Liver (tissue), 9 donors: ENCODE results near the gene AKT3. TPM values are rescaled to one million over a fixed set of nuclear protein-coding genes. Genes with fewer than 3 reads are reported as not detected.

Experiments used
- DNase-seq: peaks from one replicate; pipeline ENCODE4 v3.0.0-alpha.2; 2017; ENCODE audit warnings: low spot score
- H3K27ac ChIP-seq, 2 donors: one replicate each; pipeline ENCODE4 v1.7.0; 2013; ENCODE audit warnings: inconsistent platforms in 2 of 2, low read length in 2 of 2, control low read depth in 1 of 2, low read depth in 1 of 2, mild to moderate bottlenecking in 1 of 2
- H3K27me3 ChIP-seq, 4 donors: one replicate each; pipeline versions ENCODE4 v1.6.1 to v1.7.0; 2013; ENCODE audit warnings: low read length in 3 of 4, inconsistent platforms in 1 of 4, mild to moderate bottlenecking in 1 of 4, moderate library complexity in 1 of 4; ENCODE audit not compliant: control insufficient read depth in 4 of 4, insufficient read depth in 4 of 4
- H3K36me3 ChIP-seq, 4 donors: one replicate each; pipeline versions ENCODE4 v1.6.1 to v1.7.0; 2013; ENCODE audit warnings: low read length in 3 of 4, mild to moderate bottlenecking in 3 of 4, low read depth in 1 of 4, moderate library complexity in 1 of 4; ENCODE audit not compliant: control insufficient read depth in 4 of 4, insufficient read depth in 3 of 4
- H3K4me1 ChIP-seq, 4 donors: one replicate each; pipeline versions ENCODE4 v1.6.1 to v1.7.0; 2013; ENCODE audit warnings: low read length in 3 of 4, mild to moderate bottlenecking in 3 of 4, moderate library complexity in 1 of 4; ENCODE audit not compliant: control insufficient read depth in 4 of 4, insufficient read depth in 4 of 4
- H3K4me3 ChIP-seq, 3 donors: one replicate each; pipeline versions ENCODE4 v1.6.1 to v1.7.0; 2013; ENCODE audit warnings: low read length in 3 of 3, control low read depth in 1 of 3, low read depth in 1 of 3, mild to moderate bottlenecking in 1 of 3
- H3K9ac ChIP-seq, 2 donors: one replicate each; pipeline ENCODE4 v1.7.0; 2013; ENCODE audit warnings: low read length in 2 of 2, mild to moderate bottlenecking in 2 of 2, moderate library complexity in 2 of 2, control low read depth in 1 of 2, low read depth in 1 of 2
- H3K9me3 ChIP-seq, 4 donors: one replicate each; pipeline versions ENCODE4 v1.6.1 to v1.7.0; 2013; ENCODE audit warnings: low read length in 3 of 4; ENCODE audit not compliant: control insufficient read depth in 4 of 4
- ATF3 ChIP-seq: IDR thresholded peaks from 2 replicates; pipeline ENCODE4 v1.6.1; 2016; ENCODE audit warnings: antibody characterized with exemption
- CTCF ChIP-seq: fragments of 150-350 bp; IDR thresholded peaks from 2 replicates; pipeline ENCODE4 v1.5.1; 2017; ENCODE audit warnings: improper control_type of control experiment, low read depth, low read length; ENCODE audit not compliant: missing input control
- EGR1 ChIP-seq, 2 donors: IDR thresholded peaks; 2 replicates each; pipeline ENCODE4 v1.6.1; 2016 to 2018; ENCODE audit warnings: antibody characterized with exemption in 2 of 2, low read depth in 2 of 2
- FOXA1 ChIP-seq: IDR thresholded peaks from 2 replicates; pipeline ENCODE4 v1.6.1; 2016; ENCODE audit warnings: antibody characterized with exemption
- FOXA2 ChIP-seq: IDR thresholded peaks from 2 replicates; pipeline ENCODE4 v1.6.1; 2016; ENCODE audit warnings: antibody characterized with exemption
- GABPA ChIP-seq, 2 donors: IDR thresholded peaks in 1 of 2; conservative IDR thresholded peaks in 1 of 2; 2 replicates each; pipeline ENCODE4 v1.6.1; 2016; ENCODE audit warnings: antibody characterized with exemption in 2 of 2, mild to moderate bottlenecking in 1 of 2, moderate library complexity in 1 of 2
- HNF4A ChIP-seq, 2 donors: conservative IDR thresholded peaks; 2 replicates each; pipeline ENCODE4 v1.6.1; 2016; ENCODE audit warnings: antibody characterized with exemption in 2 of 2, mild to moderate bottlenecking in 2 of 2
- HNF4G ChIP-seq: IDR thresholded peaks from 2 replicates; pipeline ENCODE4 v1.6.1; 2016; ENCODE audit warnings: antibody characterized with exemption
- JUND ChIP-seq, 2 donors: IDR thresholded peaks; 2 replicates each; pipeline ENCODE4 v1.6.1; 2016; ENCODE audit warnings: antibody characterized with exemption in 2 of 2
- MAX ChIP-seq: IDR thresholded peaks from 2 replicates; pipeline ENCODE4 v1.6.1; 2016; ENCODE audit warnings: antibody characterized with exemption
- NR2F2 ChIP-seq: IDR thresholded peaks from 2 replicates; pipeline ENCODE4 v1.6.1; 2016; ENCODE audit warnings: antibody characterized with exemption
- RAD21 ChIP-seq, 2 donors: IDR thresholded peaks; 2 replicates each; pipeline ENCODE4 v1.6.1; 2016; ENCODE audit warnings: antibody characterized with exemption in 2 of 2, mild to moderate bottlenecking in 2 of 2
- REST ChIP-seq: IDR thresholded peaks from 2 replicates; pipeline ENCODE4 v1.6.1; 2016; ENCODE audit warnings: antibody characterized with exemption, mild to moderate bottlenecking
- RXRA ChIP-seq, 2 donors: IDR thresholded peaks; 2 replicates each; pipeline ENCODE4 v1.6.1; 2017 to 2018; ENCODE audit warnings: antibody characterized with exemption in 2 of 2, mild to moderate bottlenecking in 1 of 2
- SP1 ChIP-seq: IDR thresholded peaks from 2 replicates; pipeline ENCODE4 v1.6.1; 2018; ENCODE audit warnings: antibody characterized with exemption, mild to moderate bottlenecking
- TAF1 ChIP-seq: conservative IDR thresholded peaks from 2 replicates; pipeline ENCODE4 v1.6.1; 2016; ENCODE audit warnings: antibody characterized with exemption, mild to moderate bottlenecking
- YY1 ChIP-seq: IDR thresholded peaks from 2 replicates; pipeline ENCODE4 v1.6.1; 2016; ENCODE audit warnings: antibody characterized with exemption, mild to moderate bottlenecking
- ZBTB33 ChIP-seq: IDR thresholded peaks from 2 replicates; pipeline ENCODE4 v1.6.1; 2016; ENCODE audit warnings: antibody characterized with exemption
- WGBS: extraction: QIAGEN DNeasy Blood & Tissue Kit; methylation state at CpG from one replicate; pipeline ENCODE4 v1.1.7; 2013; 5-methylcytosine and 5-hydroxymethylcytosine counted together
- polyA plus RNA-seq, 2 donors: library from polyadenylated mRNA; stranded (reverse) in 1 of 2; unstranded in 1 of 2; fragments of 200-250 nt in 1 of 2; fragments of >200 nt in 1 of 2; fragmentation: Nextera tagmentation in 1 of 2; extraction: Ambion mirVana in 1 of 2; gene quantifications; one replicate each; pipeline versions ENCODE4 v1.2.1 to v1.2.3, GENCODE V29; 2013 to 2015
- total RNA-seq, 2 donors: library from RNA; depleted of rRNA; stranded (reverse); fragments of >200 nt; gene quantifications; one replicate each; pipeline ENCODE4 v1.2.3, GENCODE V29; 2014
- donor health status: healthy.
- donor health status: healthy.
- donor health status: healthy.
- donor health status: healthy.
- donor health status: healthy.

AKT3 gene
- total and polyA plus RNA-seq, 4 donors, result 1.7 to 7.6 (median 2.8) TPM

GRCh38 chr1:243896313-243896712, 46.3 kb upstream of the AKT3 start:
- Histone ChIP-seq H3K36me3 (no peaks in the 10 kb centered on the region), H3K4me3 (no peak overlapping the region), H3K4me1 (no peaks in the 10 kb centered on the region), H3K27me3 (peaks cover 0 to 11% (median 0%) of the 10 kb centered on the region in 4 donors), H3K27ac (no peak overlapping the region), H3K9ac (no peak overlapping the region), H3K9me3 (no peaks in the 10 kb centered on the region)
- TF ChIP-seq MAX, result no peak
- no peak for TF ChIP-seq NR2F2
- TF ChIP-seq ZBTB33, result no peak
- TF ChIP-seq HNF4A (conservative IDR thresholded peaks at IDR 0.05), result no peak
- no peak for TF ChIP-seq CTCF
- TF ChIP-seq TAF1, result no peak
- no peak for TF ChIP-seq FOXA1
- no peak for TF ChIP-seq YY1
- TF ChIP-seq RAD21 (IDR thresholded peaks at IDR 0.05), result no peak
- no peak for TF ChIP-seq HNF4G
- TF ChIP-seq REST, result no peak
- TF ChIP-seq JUND (IDR thresholded peaks at IDR 0.05), result no peak
- no peak for TF ChIP-seq RXRA (IDR thresholded peaks at IDR 0.05)
- no peak for TF ChIP-seq SP1
- TF ChIP-seq GABPA (IDR thresholded peaks at IDR 0.05 in 1 of 2, conservative IDR thresholded peaks at IDR 0.05 in 1 of 2), result no peak
- no peak for TF ChIP-seq EGR1 (IDR thresholded peaks at IDR 0.05; ENCODE audit: low read depth in 2 of 2)
- no peak for TF ChIP-seq FOXA2
- TF ChIP-seq ATF3, result no peak
- no peak for DNase-seq
- 66% methylated on average over 2 of the region's 2 CpGs for WGBS
